GM18858 (cell line): Measurements from ENCODE around the gene ZDHHC7.

Experiments used
- ATAC-seq: cut with Tn5 transposase; IDR thresholded peaks from one replicate; pipeline ENCODE4 v1.9.1; 2021; ENCODE audit not compliant: unreplicated experiment

Gene ZDHHC7

GRCh38 chr16:84970447-84971127 lies 40.7 kb downstream of the ZDHHC7 start:
- no peak for ATAC-seq

- ATAC-seq, result no peak
Measured at GRCh38 chr16:84967828-84968227, 43.5 kb downstream of the ZDHHC7 start.

GRCh38 chr16:84965428-84966415 lies 45.6 kb downstream of the ZDHHC7 start:
- ATAC-seq, result no peak

- ATAC-seq, result no peak
Measured at GRCh38 chr16:84964386-84965128, 46.8 kb downstream of the ZDHHC7 start.

- no peak for ATAC-seq
Measured at GRCh38 chr16:84963066-84963465, 48.3 kb downstream of the ZDHHC7 start.

GRCh38 chr16:84960942-84961341 lies 50.4 kb downstream of the ZDHHC7 start:
- no peak for ATAC-seq

GRCh38 chr16:84959784-84960417 lies 51.4 kb downstream of the ZDHHC7 start:
- ATAC-seq, result no peak

- no peak for ATAC-seq
Measured at GRCh38 chr16:84959045-84959576, 52.2 kb downstream of the ZDHHC7 start.

- ATAC-seq, result no peak
Measured at GRCh38 chr16:84957792-84958191, 53.5 kb downstream of the ZDHHC7 start.

GRCh38 chr16:84957192-84957591 lies 54.1 kb downstream of the ZDHHC7 start:
- ATAC-seq, result no peak

GRCh38 chr16:84955427-84955826 lies 55.9 kb downstream of the ZDHHC7 start:
- no peak for ATAC-seq

- ATAC-seq, result no peak
Measured at GRCh38 chr16:84953190-84953746, 58.1 kb downstream of the ZDHHC7 start.

- ATAC-seq, result no peak
Measured at GRCh38 chr16:84952335-84953189, 58.8 kb downstream of the ZDHHC7 start.

- ATAC-seq, result no peak
Measured at GRCh38 chr16:84950906-84951305, 60.4 kb downstream of the ZDHHC7 start.

- no peak for ATAC-seq
Measured at GRCh38 chr16:84949772-84950436, 61.4 kb downstream of the ZDHHC7 start.

GRCh38 chr16:84948851-84949610 lies 62.3 kb downstream of the ZDHHC7 start:
- no peak for ATAC-seq

GRCh38 chr16:84947996-84948850 lies 63.1 kb downstream of the ZDHHC7 start:
- no peak for ATAC-seq
